HEK293 (cell line): Measurements from ENCODE around the gene TBCK.

Experiments used
- CTCF ChIA-PET: fragments of 350-600 bp; formaldehyde crosslinking; extraction: SDS; loops from one replicate; lab custom pipeline; 2021; ENCODE audit warnings: antibody characterized with exemption; lab: Yijun Ruan, JAX
- POLR2A ChIA-PET: fragments of 300-600 bp; formaldehyde crosslinking; extraction: SDS; loops from one replicate; lab custom pipeline; 2020; ENCODE audit warnings: antibody characterized with exemption, inconsistent platforms; lab: Yijun Ruan, JAX
- H3K27ac ChIP-seq: fragments of 200-500 bp; sonication (Bioruptor generic); 2 replicates; pipeline ENCODE4 v1.5.1; 2014; ENCODE audit warnings: low read depth, low read length, control low read depth, inconsistent platforms; ENCODE audit errors: extremely low read depth
- H3K36me3 ChIP-seq, 2 experiments: fragments of 200-500 bp in 1 of 2; sonication (Bioruptor generic) in 1 of 2; 1 replicate in 1 of 2; 2 replicates in 1 of 2; pipeline ENCODE4 v1.5.1; 2014 to 2017; ENCODE audit warnings: inconsistent platforms in 2 of 2, low read length in 2 of 2; ENCODE audit not compliant: control insufficient read depth in 2 of 2, insufficient read depth in 1 of 2
- H3K4me1 ChIP-seq: fragments of 200-500 bp; sonication (Bioruptor generic); 2 replicates; pipeline ENCODE4 v1.5.1; 2014; ENCODE audit warnings: mild to moderate bottlenecking, low read length, inconsistent platforms; ENCODE audit not compliant: control insufficient read depth, insufficient read depth
- H3K4me3 ChIP-seq: 2 replicates; pipeline ENCODE4 v1.5.1; 2011; ENCODE audit warnings: low read depth, mild to moderate bottlenecking, control low read depth, low read length, moderate library complexity
- H3K9me3 ChIP-seq: fragments of 200-500 bp; sonication (Bioruptor generic); 2 replicates; pipeline ENCODE4 v1.5.1; 2014; ENCODE audit warnings: low read depth, low read length, inconsistent platforms; ENCODE audit not compliant: control insufficient read depth, insufficient read depth
- OVOL3 ChIP-seq: fragments of 450-650 bp; formaldehyde crosslinking; IDR thresholded peaks from 2 replicates; pipeline ENCODE4 v1.5.1; 2016; ENCODE audit warnings: missing biosample characterization, missing genetic modification characterization
- SP2 ChIP-seq: fragments of 450-650 bp; formaldehyde crosslinking; IDR thresholded peaks from 2 replicates; pipeline ENCODE4 v1.5.1; 2016; ENCODE audit warnings: missing biosample characterization, missing genetic modification characterization
- SP7 ChIP-seq: fragments of 450-650 bp; formaldehyde crosslinking; IDR thresholded peaks from 2 replicates; pipeline ENCODE4 v1.5.1; 2016; ENCODE audit warnings: missing biosample characterization, missing genetic modification characterization
- ZBTB21 ChIP-seq: fragments of 450-650 bp; formaldehyde crosslinking; IDR thresholded peaks from 2 replicates; pipeline ENCODE4 v1.5.1; 2017; ENCODE audit warnings: missing biosample characterization, missing genetic modification characterization
- ZBTB48 ChIP-seq: fragments of 450-650 bp; formaldehyde crosslinking; IDR thresholded peaks from 2 replicates; pipeline ENCODE4 v1.5.1; 2016; ENCODE audit warnings: missing biosample characterization, missing genetic modification characterization
- ZNF16 ChIP-seq: fragments of 450-650 bp; formaldehyde crosslinking; IDR thresholded peaks from 2 replicates; pipeline ENCODE4 v1.5.1; 2016; ENCODE audit warnings: low read depth, missing biosample characterization, missing genetic modification characterization
- ZNF2 ChIP-seq: fragments of 450-650 bp; formaldehyde crosslinking; IDR thresholded peaks from 2 replicates; pipeline ENCODE4 v1.5.1; 2016; ENCODE audit warnings: missing biosample characterization, missing genetic modification characterization
- ZNF311 ChIP-seq: fragments of 450-650 bp; formaldehyde crosslinking; IDR thresholded peaks from 2 replicates; pipeline ENCODE4 v1.5.1; 2017; ENCODE audit warnings: missing biosample characterization, missing genetic modification characterization, borderline replicate concordance
- ZNF404 ChIP-seq: fragments of 450-650 bp; formaldehyde crosslinking; IDR thresholded peaks from 2 replicates; pipeline ENCODE4 v1.5.1; 2017; ENCODE audit warnings: missing biosample characterization, missing genetic modification characterization
- ZNF416 ChIP-seq: fragments of 450-650 bp; formaldehyde crosslinking; IDR thresholded peaks from 2 replicates; pipeline ENCODE4 v1.5.1; 2016; ENCODE audit warnings: missing biosample characterization, missing genetic modification characterization
- ZNF433 ChIP-seq: fragments of 450-650 bp; formaldehyde crosslinking; IDR thresholded peaks from 2 replicates; pipeline ENCODE4 v1.5.1; 2016; ENCODE audit warnings: missing biosample characterization, missing genetic modification characterization, low read depth
- ZNF473 ChIP-seq: fragments of 450-650 bp; formaldehyde crosslinking; IDR thresholded peaks from 2 replicates; pipeline ENCODE4 v1.5.1; 2017; ENCODE audit warnings: missing biosample characterization, missing genetic modification characterization
- ZNF560 ChIP-seq: fragments of 450-650 bp; formaldehyde crosslinking; IDR thresholded peaks from 2 replicates; pipeline ENCODE4 v1.5.1; 2017; ENCODE audit warnings: missing biosample characterization, missing genetic modification characterization, borderline replicate concordance
- ZNF600 ChIP-seq: fragments of 450-650 bp; formaldehyde crosslinking; IDR thresholded peaks from 2 replicates; pipeline ENCODE4 v1.5.1; 2016; ENCODE audit warnings: missing biosample characterization, missing genetic modification characterization
- ZNF624 ChIP-seq: fragments of 450-650 bp; formaldehyde crosslinking; IDR thresholded peaks from 2 replicates; pipeline ENCODE4 v1.5.1; 2017; ENCODE audit warnings: missing biosample characterization, missing genetic modification characterization
- ZNF660 ChIP-seq: fragments of 450-650 bp; IDR thresholded peaks from 2 replicates; pipeline ENCODE4 v1.5.1; 2018; ENCODE audit warnings: missing biosample characterization, mild to moderate bottlenecking, missing genetic modification characterization
- ZNF768 ChIP-seq: fragments of 450-650 bp; formaldehyde crosslinking; IDR thresholded peaks from 2 replicates; pipeline ENCODE4 v1.5.1; 2018; ENCODE audit warnings: missing biosample characterization, mild to moderate bottlenecking, missing genetic modification characterization
- TF ChIP-seq, protein P1 (sequence below): fragments of 450-650 bp; formaldehyde crosslinking; optimal IDR thresholded peaks from 2 replicates; pipeline ENCODE3; 2016; ENCODE audit warnings: missing biosample characterization, mild to moderate bottlenecking, missing genetic modification characterization
- TF ChIP-seq, protein P2 (sequence below): fragments of 450-650 bp; formaldehyde crosslinking; IDR thresholded peaks from 2 replicates; pipeline ENCODE4 v1.5.1; 2016; ENCODE audit warnings: missing biosample characterization, missing genetic modification characterization
- TF ChIP-seq, protein P3 (sequence below): fragments of 450-650 bp; formaldehyde crosslinking; IDR thresholded peaks from 2 replicates; pipeline ENCODE4 v1.5.1; 2016; ENCODE audit warnings: missing biosample characterization, missing genetic modification characterization
- TF ChIP-seq, protein P4 (sequence below): fragments of 450-650 bp; formaldehyde crosslinking; IDR thresholded peaks from 2 replicates; pipeline ENCODE4 v1.5.1; 2017; ENCODE audit warnings: missing biosample characterization, missing genetic modification characterization

Gene TBCK

DNA sequence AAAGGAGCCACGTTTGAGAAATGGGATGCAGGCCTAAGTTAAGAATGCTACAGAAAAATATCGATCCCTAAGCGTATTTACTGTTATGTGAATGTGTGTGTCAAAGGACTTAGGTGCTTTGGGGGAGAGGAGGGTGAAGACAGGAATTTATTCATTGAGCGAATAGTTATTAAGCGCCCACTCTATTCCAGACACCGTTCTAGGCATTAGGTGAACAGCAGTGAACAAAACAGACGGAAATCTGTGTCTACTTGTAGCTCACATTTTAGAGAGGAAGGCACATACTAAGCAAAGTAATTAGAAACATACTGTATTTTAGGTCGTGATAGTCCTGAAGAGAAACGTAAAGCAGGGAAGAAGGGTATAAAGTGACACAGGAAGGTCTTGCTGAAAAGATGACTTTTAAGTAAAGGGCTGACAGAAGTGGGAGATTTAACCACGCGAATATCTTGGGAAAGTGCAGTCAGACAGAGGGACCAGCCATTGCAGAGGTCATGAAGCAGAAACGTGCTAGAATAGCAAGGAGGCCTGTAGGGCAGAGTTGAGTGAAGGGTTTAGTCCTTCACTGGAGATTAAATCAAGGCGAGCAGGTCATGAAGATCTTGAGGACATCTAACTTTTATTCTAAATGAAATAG, 882 bp upstream of the TBCK start:
- Histone ChIP-seq H3K4me1 (peaks cover 2% of the 10 kb centered on the region; the same call in 1 of the 2 replicates), H3K4me3 (peak overlapping the region; percentile 77), H3K9me3 (no peaks in the 10 kb centered on the region), H3K36me3 (peaks cover 0 to 10% of the 10 kb centered on the region in 2 experiments; a peak in 1 of 3 replicates), H3K27ac (peak overlapping the region; percentile 91)
- TF ChIP-seq SP7 (tag by site-specific recombination) (no peak), OVOL3 (tag by site-specific recombination) (no peak), ZNF624 (tag by site-specific recombination) (no peak), ZNF311 (no peak), SP2 (tag by site-specific recombination) (no peak), ZNF404 (tag by site-specific recombination) (no peak), ZNF416 (no peak), ZNF600 (tag by site-specific recombination) (0 out of 2 replicates have a peak, but pooled peaks have one; percentile 5), ZNF16 (no peak), ZNF660 (tag by site-specific recombination) (0 out of 2 replicates have a peak, but pooled peaks have one; percentile 0), ZNF473 (tag by site-specific recombination) (no peak), ZNF433 (tag by site-specific recombination) (no peak), ZNF2 (tag by site-specific recombination) (no peak), ZNF768 (tag by site-specific recombination) (no peak), ZBTB48 (peak; percentile 5; the same call in 1 of the 2 replicates), ZBTB21 (no peak), ZNF560 (no peak)
- TF ChIP-seq, protein P1, sequence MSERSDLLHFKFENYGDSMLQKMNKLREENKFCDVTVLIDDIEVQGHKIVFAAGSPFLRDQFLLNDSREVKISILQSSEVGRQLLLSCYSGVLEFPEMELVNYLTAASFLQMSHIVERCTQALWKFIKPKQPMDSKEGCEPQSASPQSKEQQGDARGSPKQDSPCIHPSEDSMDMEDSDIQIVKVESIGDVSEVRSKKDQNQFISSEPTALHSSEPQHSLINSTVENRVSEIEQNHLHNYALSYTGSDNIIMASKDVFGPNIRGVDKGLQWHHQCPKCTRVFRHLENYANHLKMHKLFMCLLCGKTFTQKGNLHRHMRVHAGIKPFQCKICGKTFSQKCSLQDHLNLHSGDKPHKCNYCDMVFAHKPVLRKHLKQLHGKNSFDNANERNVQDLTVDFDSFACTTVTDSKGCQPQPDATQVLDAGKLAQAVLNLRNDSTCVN (tag by site-specific recombination), result no peak
- TF ChIP-seq, protein P2, sequence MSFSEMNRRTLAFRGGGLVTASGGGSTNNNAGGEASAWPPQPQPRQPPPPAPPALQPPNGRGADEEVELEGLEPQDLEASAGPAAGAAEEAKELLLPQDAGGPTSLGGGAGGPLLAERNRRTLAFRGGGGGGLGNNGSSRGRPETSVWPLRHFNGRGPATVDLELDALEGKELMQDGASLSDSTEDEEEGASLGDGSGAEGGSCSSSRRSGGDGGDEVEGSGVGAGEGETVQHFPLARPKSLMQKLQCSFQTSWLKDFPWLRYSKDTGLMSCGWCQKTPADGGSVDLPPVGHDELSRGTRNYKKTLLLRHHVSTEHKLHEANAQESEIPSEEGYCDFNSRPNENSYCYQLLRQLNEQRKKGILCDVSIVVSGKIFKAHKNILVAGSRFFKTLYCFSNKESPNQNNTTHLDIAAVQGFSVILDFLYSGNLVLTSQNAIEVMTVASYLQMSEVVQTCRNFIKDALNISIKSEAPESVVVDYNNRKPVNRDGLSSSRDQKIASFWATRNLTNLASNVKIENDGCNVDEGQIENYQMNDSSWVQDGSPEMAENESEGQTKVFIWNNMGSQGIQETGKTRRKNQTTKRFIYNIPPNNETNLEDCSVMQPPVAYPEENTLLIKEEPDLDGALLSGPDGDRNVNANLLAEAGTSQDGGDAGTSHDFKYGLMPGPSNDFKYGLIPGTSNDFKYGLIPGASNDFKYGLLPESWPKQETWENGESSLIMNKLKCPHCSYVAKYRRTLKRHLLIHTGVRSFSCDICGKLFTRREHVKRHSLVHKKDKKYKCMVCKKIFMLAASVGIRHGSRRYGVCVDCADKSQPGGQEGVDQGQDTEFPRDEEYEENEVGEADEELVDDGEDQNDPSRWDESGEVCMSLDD (tag by site-specific recombination), result no peak
- TF ChIP-seq, protein P3, sequence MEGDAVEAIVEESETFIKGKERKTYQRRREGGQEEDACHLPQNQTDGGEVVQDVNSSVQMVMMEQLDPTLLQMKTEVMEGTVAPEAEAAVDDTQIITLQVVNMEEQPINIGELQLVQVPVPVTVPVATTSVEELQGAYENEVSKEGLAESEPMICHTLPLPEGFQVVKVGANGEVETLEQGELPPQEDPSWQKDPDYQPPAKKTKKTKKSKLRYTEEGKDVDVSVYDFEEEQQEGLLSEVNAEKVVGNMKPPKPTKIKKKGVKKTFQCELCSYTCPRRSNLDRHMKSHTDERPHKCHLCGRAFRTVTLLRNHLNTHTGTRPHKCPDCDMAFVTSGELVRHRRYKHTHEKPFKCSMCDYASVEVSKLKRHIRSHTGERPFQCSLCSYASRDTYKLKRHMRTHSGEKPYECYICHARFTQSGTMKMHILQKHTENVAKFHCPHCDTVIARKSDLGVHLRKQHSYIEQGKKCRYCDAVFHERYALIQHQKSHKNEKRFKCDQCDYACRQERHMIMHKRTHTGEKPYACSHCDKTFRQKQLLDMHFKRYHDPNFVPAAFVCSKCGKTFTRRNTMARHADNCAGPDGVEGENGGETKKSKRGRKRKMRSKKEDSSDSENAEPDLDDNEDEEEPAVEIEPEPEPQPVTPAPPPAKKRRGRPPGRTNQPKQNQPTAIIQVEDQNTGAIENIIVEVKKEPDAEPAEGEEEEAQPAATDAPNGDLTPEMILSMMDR (tag by site-specific recombination), result no peak
- TF ChIP-seq, protein P4, sequence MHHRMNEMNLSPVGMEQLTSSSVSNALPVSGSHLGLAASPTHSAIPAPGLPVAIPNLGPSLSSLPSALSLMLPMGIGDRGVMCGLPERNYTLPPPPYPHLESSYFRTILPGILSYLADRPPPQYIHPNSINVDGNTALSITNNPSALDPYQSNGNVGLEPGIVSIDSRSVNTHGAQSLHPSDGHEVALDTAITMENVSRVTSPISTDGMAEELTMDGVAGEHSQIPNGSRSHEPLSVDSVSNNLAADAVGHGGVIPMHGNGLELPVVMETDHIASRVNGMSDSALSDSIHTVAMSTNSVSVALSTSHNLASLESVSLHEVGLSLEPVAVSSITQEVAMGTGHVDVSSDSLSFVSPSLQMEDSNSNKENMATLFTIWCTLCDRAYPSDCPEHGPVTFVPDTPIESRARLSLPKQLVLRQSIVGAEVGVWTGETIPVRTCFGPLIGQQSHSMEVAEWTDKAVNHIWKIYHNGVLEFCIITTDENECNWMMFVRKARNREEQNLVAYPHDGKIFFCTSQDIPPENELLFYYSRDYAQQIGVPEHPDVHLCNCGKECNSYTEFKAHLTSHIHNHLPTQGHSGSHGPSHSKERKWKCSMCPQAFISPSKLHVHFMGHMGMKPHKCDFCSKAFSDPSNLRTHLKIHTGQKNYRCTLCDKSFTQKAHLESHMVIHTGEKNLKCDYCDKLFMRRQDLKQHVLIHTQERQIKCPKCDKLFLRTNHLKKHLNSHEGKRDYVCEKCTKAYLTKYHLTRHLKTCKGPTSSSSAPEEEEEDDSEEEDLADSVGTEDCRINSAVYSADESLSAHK (tag by site-specific recombination), result no peak
- ChIA-PET CTCF (interaction anchor here (0.7 kb wide), 1 partner anchor 1404 kb away, joined by 3 read pairs; no protein-coding TSS in a partner anchor), POLR2A (no interaction called here)
